Stimulated activated CD8-positive, alpha-beta memory T cell treated with anti-CD3 and anti-CD28 coated beads, Interleukin-12 subunit alpha, Interleukin-12 subunit beta, amount 100 ng/mL, for 4 hours (primary cell): ENCODE results near the gene OR4S1.
"Not testable (repeated sequence)": the region's sequence is repeated elsewhere in the genome, so short reads cannot be mapped to it uniquely, and the experiment has no call there.

ENCODE experiments used
- DNase-seq: peaks from one replicate; pipeline ENCODE4 v3.0.0-alpha.2; 2020; ENCODE audit warnings: low read depth

OR4S1 gene, protein sequence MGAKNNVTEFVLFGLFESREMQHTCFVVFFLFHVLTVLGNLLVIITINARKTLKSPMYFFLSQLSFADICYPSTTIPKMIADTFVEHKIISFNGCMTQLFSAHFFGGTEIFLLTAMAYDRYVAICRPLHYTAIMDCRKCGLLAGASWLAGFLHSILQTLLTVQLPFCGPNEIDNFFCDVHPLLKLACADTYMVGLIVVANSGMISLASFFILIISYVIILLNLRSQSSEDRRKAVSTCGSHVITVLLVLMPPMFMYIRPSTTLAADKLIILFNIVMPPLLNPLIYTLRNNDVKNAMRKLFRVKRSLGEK

DNA sequence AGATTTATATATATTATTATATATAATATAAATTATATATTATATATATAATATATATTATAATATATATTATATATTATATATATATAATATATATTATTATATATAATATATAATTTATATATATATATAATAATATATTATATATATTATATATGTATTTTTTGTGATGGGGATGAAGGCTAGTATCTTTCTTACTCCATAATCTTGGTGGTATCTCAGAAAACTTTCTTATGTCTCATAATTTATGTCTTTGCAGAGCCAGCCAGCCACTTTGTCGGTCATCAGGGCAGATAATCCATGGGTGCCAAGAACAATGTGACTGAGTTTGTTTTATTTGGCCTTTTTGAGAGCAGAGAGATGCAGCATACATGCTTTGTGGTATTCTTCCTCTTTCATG is at the start of gene OR4S1:
Gene OR4S1, plus strand, starts transcription at position 301 of the 400 bp plus-strand sequence. Its CDS starts 0 bp downstream, at position 301.
- DNase-seq = no peak

DNA sequence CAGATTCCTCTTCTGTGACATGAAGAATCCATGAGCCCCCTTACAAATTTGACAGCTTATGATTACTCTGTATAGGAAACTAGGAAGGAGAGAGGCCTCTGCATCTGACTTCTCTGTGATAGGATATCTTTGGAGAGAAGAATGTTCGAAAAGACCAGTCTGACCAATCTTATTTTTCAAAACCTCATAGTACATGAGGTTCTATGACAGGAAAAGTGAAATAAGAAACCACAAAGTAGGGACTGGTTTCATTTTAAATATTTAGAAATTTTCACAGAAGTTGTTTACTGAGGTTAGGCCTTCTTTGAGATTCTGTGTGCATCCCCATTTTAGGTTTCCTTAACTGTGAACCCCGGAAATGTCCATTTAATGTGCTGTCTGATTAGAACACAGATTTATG is 44.4 kb upstream of the OR4S1 start:
- DNase-seq = no peak

DNA sequence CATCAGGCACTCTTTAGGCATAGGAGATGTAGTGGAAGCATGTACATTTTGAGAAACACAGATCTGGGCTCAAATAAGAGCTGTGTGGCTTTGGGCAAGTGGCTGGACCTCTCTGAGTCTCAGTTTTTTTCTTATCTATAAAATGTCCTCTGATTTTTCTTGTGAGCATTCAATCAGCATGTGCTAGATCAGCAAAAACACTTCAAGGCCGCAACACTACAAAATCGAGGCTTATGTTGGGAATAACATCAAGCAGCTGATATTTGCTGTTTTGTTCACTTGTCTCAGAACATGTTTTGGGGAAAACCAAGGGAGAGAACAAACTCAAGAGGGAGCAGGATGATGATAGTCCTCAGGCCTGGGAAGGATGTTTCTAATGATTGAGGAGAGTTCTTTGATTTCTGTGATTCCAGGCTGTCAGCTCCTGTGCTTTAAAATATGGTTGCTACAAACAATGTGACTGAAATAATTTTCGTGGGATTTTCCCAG is 42.6 kb upstream of the OR4S1 start, which contains the start of gene OR4X1:
Gene OR4X1, plus strand, starts transcription at position 439 of the 489 bp plus-strand sequence. Its CDS starts 0 bp downstream, at position 439.
- no peak for DNase-seq

DNA sequence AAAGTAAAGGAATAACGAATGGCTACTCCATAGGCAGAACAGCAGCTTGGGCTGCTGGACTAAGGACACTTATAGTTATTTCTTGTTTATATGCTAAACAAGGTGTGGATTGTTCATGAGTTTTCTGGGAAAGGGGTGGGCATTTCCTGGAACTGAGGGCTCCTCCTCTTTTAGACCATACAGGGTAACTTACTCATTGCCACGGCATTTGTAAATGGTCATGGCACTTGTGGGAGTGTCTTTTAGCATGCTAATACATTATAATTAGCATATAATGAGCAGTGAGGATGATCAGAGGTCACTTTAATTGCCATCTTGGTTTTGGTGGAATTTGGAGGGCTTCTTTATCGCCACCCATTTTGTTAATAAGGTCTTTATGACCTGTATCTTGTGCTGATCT is 35.4 kb upstream of the OR4S1 start:
- no peak for DNase-seq

DNA sequence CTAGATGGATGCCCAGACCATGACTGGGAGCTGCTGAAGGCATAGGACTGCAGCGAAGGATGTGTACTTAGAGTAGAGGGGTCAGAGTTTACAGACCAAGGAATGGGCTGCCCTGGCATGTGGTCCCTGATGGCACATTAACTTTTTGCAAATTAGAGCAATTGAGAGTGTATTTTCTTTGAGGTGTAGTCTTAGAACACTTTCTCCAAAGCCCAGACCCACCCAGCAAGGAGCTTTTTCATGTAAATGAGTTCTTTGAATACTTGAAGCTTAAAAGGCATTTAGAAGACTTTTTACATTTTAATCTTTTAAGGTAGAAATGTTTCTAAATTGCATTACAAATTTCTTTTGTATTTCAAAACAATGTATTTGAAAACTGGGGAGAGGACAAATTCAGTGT is 33.4 kb upstream of the OR4S1 start:
- DNase-seq = no peak

DNA sequence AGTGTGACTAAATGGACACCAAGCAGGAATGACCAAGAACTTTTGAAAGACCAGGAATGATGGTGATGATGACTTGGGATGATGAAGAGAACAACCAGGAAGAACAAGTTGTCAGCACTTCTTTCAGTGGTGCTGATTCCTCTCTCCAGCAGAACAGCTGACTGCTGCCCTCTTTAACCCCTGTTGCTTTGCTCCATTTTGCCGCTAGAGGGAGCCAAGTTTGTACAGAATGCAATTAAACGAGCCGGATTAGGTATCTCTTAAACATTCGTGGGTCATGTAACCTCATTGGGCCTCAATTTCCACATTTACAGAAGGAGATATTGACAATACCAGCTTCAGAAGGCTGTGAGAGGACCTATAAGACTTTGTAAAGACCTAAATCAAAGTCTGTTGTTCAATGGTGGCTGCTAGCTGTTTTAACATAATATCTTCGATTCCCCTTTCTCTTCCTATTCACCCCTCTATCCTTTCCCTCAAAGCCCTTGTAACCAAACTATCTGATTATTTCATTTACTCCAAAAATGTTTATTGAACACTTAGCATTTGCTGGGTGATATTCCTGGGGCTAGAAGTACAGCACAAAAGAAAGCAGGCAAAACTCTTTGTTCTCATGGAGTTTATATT is 1.9 kb downstream of the OR4S1 start:
- no peak for DNase-seq

DNA sequence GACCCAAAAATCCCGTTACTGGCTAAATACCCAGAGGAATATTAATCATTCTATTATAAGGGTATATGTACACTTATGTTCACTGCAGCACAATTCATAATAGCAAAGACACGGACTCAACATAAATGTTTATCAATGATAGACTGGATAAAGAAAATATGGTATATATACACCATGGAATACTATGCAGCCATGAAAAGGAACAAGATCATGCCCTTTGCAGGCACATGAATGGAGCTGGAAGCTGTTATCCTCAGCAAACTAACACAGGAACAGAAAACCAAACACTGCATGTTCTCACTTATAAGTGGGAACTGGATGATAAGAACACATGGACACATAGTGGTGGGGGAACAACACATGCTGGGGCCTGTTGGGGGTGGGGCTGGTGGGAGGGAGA is 7.6 kb downstream of the OR4S1 start:
- not testable (repeated sequence) for DNase-seq

DNA sequence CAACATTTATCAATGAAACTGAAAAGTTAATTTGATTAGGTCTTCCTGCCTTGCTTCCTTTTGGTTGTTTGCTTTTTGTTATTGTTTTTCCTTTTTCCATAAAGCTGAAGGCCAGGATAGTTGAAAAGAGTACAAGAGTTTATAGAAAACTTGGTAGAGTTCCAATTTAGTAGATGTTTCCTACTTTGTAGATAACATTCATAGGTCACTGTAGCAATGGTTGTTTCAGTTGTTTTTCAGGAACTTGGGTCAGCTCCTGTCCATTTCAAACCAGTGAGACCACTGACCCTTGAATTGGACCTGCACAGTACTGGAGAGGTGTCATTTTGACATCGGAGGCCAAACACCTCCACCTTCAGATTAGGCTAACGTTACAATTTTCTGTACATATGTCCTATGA is 13.8 kb downstream of the OR4S1 start:
- not testable (repeated sequence) for DNase-seq

DNA sequence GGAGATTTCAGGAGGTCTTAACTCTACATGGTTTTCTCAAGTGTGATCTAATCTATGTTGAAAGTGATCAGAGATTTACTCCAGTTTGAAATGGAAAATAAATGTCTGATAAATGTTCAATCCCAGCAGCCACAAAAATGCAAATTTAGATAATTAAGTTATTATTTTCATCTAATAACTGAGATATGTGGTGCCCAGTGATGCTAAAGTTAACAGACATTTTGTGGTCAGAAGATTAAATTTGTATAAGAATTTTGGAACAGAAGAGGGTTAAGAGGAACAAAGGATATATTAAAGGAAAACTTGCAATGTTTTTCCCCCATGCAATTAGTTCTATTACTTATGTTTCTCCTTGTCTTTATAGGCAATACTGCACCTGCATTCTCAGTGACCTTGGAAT is 18.6 kb downstream of the OR4S1 start, which contains the start of gene OR4C3:
Gene OR4C3, plus strand, starts transcription at position 301 of the 400 bp plus-strand sequence. CDS start 102 bp downstream, outside the sequence.
- not testable (repeated sequence) for DNase-seq

DNA sequence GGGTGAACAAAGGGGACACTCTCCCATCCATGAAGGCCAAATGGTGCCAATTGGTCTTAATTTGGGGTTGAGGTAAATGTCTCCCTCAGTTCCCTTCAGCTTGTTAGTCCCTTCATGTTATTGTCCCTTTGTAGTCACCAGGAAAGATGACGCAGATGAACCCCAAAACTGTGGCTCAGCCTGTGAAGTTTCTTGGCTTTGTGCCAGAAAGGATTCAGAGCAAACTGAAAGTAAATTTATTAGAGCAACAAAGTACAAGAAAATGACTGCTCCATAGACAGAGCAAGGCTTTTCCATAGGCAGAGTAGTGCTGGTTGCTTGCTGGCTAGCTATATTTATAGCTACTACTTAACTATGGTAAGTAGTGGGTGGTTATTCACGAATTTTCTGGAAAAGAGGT is 35.4 kb downstream of the OR4S1 start:
- DNase-seq = no peak

DNA sequence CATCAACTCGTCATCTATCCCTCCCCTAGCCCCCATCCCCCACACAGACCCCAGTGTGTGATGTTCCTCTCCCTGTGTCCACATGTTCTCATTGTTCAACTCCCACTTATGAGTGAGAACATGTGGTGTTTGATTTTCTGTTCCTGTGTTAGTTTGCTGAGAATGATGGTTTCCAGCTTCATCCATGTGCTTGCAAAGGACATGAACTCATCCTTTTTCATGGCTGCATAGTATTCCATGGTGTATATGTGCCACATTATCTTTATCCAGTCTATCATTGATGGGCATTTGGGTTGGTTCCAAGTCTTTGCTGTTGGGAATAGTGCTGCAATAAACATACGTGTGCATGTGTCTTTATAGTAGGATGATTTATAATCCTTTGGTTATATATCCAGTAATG is 36.5 kb downstream of the OR4S1 start:
- not testable (repeated sequence) for DNase-seq

DNA sequence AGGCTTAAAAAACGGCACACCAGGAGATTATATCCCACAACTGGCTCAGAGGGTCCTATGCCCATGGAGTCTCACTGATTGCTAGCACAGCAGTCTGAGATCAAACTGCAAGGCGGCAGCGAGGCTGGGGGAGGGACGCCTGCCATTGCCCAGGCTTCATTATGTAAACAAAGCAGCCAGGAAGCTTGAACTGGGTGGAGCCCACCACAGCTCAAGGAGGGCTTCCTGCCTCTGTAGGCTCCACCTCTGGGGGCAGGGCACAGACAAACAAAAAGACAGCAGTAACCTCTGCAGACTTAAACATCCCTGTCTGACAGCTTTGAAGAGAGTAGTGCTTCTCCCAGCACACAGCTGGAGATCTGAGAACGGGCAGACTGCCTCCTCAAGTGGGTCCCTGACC is 40.3 kb downstream of the OR4S1 start:
- DNase-seq = not testable (repeated sequence)

DNA sequence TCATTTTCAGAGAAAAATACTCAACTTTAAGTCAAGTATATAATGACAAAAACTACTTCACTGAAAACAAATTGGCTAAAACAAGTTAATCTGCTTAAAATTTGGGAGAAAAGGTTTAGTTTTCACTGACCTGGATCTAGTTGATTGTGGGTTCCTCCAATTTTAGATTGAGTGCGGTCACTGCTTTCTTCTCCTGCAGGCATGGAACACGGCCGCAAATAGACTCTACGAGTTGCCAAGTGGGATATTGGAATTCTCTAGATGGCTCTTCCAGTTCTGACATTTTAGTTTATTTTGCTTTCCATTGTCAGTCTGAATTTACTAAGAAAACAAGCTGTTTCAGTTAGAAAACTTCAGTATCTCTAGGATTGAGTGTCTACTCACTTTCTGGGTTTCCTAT is 48.0 kb downstream of the OR4S1 start:
- no peak for DNase-seq

DNA sequence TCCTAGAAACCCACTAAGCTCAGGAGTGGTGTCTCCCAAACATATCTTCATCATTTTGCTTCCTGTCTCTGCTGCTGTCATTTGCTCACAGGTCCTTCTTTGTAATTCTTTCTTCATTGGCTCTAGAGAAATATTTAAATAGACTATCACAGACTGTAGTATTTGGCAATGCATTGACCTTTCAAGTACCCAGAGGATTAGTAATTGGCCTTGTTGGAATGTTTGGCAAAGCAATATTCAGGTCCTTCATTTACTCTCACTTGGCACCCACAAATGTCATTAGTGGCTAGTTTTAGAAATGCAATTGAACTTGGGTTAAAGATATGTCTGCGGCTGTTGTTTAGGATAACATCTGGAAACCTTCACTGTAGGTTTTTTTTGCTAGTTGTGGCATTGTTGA is 48.7 kb downstream of the OR4S1 start:
- DNase-seq = no peak
